ENCODE measurements around the gene NUP93. TPM values are rescaled to one million over a fixed set of nuclear protein-coding genes. Genes with fewer than 3 reads are reported as not detected.
"Not testable (repeated sequence)": the region's sequence is repeated elsewhere in the genome, so short reads cannot be mapped to it uniquely, and the experiment has no call there.

NUP93 gene
- total and polyA plus RNA-seq, 2 donors from 2014 or later, result 34.8 to 48.8 TPM

DNA sequence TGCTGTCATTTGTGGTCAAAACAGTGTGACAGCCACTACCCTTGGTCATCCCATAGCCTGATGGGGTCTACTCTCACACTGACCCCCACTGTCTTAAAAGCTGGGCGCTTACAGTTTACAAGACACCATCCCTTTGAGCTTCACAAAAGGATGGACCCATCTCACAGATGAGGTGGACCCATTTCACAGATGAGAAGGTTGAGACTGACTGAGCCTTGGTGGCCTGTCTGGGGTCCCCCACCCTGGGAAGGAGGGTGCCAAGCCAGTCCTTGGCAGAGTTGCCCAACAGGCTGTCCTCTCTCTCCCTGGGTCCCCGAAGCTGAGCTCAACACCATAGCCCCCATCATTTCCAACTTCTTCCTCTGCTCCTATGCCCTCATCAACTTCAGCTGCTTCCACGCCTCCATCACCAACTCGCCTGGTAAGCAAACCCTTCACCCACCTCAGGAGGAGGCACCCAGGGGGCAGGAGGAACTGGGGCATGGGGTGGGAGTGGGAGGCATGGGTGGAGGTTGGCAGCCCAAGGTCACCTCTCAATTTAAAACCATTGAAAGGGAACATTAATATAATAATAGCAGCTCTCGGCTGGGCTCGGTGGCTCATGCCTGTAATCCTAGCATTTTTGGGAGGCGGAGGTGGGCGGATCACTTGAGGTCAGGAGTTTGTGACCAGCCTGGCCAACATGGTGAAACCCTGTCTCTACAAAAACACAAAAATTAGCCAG, 152.3 kb downstream of the NUP93 start:
- Histone ChIP-seq H3K9me3 (ENCODE audit: control insufficient read depth in 2 of 3, insufficient read depth in 1 of 3, low read length in 3 of 3) (no peaks in the 10 kb centered on the region), H3K27me3 (ENCODE audit: control insufficient read depth, insufficient read depth, low read length) (no peaks in the 10 kb centered on the region), H3K36me3 (ENCODE audit: control insufficient read depth in 2 of 3, insufficient read depth in 3 of 3, low read length in 3 of 3) (peaks cover 0 to 2% (median 0%) of the 10 kb centered on the region in 3 donors), H3K4me1 (ENCODE audit: control insufficient read depth in 2 of 3, insufficient read depth in 2 of 3, low read depth in 1 of 3, low read length in 3 of 3) (no peaks in the 10 kb centered on the region), H3K4me3 (ENCODE audit: low read length in 3 of 3) (no peak overlapping the region), H3K9ac (ENCODE audit: low read length in 3 of 3) (no peak overlapping the region), H3K27ac (ENCODE audit: low read depth in 2 of 2, low read length in 2 of 2) (no peak overlapping the region)
- DNase-seq (no peak), FAIRE-seq (no peak)
- intact Hi-C loops (cut with DNase I), result no loop called here
- TF ChIP-seq, protein P1, sequence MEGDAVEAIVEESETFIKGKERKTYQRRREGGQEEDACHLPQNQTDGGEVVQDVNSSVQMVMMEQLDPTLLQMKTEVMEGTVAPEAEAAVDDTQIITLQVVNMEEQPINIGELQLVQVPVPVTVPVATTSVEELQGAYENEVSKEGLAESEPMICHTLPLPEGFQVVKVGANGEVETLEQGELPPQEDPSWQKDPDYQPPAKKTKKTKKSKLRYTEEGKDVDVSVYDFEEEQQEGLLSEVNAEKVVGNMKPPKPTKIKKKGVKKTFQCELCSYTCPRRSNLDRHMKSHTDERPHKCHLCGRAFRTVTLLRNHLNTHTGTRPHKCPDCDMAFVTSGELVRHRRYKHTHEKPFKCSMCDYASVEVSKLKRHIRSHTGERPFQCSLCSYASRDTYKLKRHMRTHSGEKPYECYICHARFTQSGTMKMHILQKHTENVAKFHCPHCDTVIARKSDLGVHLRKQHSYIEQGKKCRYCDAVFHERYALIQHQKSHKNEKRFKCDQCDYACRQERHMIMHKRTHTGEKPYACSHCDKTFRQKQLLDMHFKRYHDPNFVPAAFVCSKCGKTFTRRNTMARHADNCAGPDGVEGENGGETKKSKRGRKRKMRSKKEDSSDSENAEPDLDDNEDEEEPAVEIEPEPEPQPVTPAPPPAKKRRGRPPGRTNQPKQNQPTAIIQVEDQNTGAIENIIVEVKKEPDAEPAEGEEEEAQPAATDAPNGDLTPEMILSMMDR (IDR thresholded peaks at IDR 0.05; ENCODE audit: borderline replicate concordance, extremely low read depth, insufficient read depth), result no peak

DNA sequence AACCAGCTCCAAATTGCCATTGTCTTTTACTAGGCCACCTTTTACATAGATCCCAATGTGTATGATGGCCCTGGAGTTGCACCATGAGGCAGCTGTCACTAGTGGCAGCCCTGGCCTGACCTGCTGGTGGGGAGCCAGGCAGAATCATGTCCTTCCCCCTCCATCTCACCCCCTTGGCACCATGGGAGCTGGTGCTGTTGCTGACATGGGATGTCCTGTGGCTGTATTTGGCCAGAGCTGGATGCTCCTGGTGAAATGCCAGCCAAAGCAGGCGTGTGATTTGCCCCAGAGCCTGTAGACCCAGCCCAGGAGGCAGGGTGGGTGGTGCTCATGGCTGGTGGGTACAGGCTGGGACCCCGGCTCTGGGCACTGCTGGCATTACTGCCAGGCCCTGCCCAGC, 153.7 kb downstream of the NUP93 start:
- Histone ChIP-seq H3K4me3 (ENCODE audit: low read length in 3 of 3) (no peak overlapping the region), H3K9me3 (ENCODE audit: control insufficient read depth in 2 of 3, insufficient read depth in 1 of 3, low read length in 3 of 3) (no peaks in the 10 kb centered on the region), H3K27ac (ENCODE audit: low read depth in 2 of 2, low read length in 2 of 2) (no peak overlapping the region), H3K27me3 (ENCODE audit: control insufficient read depth, insufficient read depth, low read length) (no peaks in the 10 kb centered on the region), H3K4me1 (ENCODE audit: control insufficient read depth in 2 of 3, insufficient read depth in 2 of 3, low read depth in 1 of 3, low read length in 3 of 3) (no peaks in the 10 kb centered on the region), H3K36me3 (ENCODE audit: control insufficient read depth in 2 of 3, insufficient read depth in 3 of 3, low read length in 3 of 3) (peaks cover 0 to 2% (median 0%) of the 10 kb centered on the region in 3 donors), H3K9ac (ENCODE audit: low read length in 3 of 3) (no peak overlapping the region)
- TF ChIP-seq, protein P1 (IDR thresholded peaks at IDR 0.05; ENCODE audit: borderline replicate concordance, extremely low read depth, insufficient read depth), result no peak
- FAIRE-seq, result no peak
- no peak for DNase-seq
- intact Hi-C loops (cut with DNase I), result no loop called here

DNA sequence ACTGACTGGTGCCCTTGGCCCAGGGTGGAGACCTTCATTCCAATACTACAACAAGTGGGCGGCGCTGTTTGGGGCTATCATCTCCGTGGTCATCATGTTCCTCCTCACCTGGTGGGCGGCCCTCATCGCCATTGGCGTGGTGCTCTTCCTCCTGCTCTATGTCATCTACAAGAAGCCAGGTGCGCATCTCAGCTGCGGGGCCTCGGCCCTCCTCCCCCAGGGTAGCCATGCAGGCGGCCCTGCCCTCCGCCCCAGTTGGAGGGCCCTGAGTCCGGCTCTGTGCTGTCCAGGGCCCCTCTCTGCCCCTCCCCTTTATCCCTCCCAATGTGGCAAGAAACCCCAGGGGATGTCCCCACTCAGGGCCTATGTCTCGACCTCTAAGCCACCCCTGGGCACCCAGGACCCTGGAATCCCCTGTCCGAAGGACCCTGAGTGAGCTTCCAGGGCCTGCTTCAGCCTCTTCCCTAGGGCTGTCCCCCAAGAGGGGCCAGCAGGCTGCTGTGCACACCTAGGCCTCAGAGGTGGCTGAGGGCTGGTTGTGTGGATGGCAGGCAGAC, 154.2 kb downstream of the NUP93 start:
- Histone ChIP-seq H3K4me3 (ENCODE audit: low read length in 3 of 3) (no peak overlapping the region), H3K27ac (ENCODE audit: low read depth in 2 of 2, low read length in 2 of 2) (no peak overlapping the region), H3K4me1 (ENCODE audit: control insufficient read depth in 2 of 3, insufficient read depth in 2 of 3, low read depth in 1 of 3, low read length in 3 of 3) (no peaks in the 10 kb centered on the region), H3K27me3 (ENCODE audit: control insufficient read depth, insufficient read depth, low read length) (no peaks in the 10 kb centered on the region), H3K36me3 (ENCODE audit: control insufficient read depth in 2 of 3, insufficient read depth in 3 of 3, low read length in 3 of 3) (peaks cover 0 to 2% (median 0%) of the 10 kb centered on the region in 3 donors), H3K9me3 (ENCODE audit: control insufficient read depth in 2 of 3, insufficient read depth in 1 of 3, low read length in 3 of 3) (no peaks in the 10 kb centered on the region), H3K9ac (ENCODE audit: low read length in 3 of 3) (no peak overlapping the region)
- intact Hi-C loops (cut with DNase I), result no loop called here
- TF ChIP-seq, protein P1 (IDR thresholded peaks at IDR 0.05; ENCODE audit: borderline replicate concordance, extremely low read depth, insufficient read depth), result no peak
- FAIRE-seq, result no peak
- no peak for DNase-seq

DNA sequence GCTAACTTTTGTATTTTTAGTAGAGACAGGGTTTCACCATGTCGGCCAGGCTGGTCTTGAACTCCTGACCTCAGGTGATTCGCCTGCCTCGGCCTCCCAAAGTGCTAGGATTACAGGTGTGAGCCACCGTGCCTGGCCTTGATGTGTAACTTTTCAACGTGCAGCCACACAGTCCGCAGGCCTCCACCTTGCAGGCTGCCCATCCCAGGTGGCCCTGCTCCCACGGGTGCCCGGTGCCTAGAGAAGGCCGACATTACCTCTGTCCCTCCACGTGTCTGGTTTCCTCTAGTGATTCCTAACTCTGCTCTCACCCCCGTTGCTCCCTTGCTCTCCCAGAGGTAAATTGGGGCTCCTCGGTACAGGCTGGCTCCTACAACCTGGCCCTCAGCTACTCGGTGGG, 155.0 kb downstream of the NUP93 start:
- H3K27me3 ChIP-seq (ENCODE audit: control insufficient read depth, insufficient read depth, low read length); H3K9me3 ChIP-seq (ENCODE audit: control insufficient read depth in 2 of 3, insufficient read depth in 1 of 3, low read length in 3 of 3); H3K9ac ChIP-seq (ENCODE audit: low read length in 3 of 3); DNase-seq; H3K27ac ChIP-seq (ENCODE audit: low read depth in 2 of 2, low read length in 2 of 2); intact Hi-C loops (cut with DNase I); H3K36me3 ChIP-seq (ENCODE audit: control insufficient read depth in 2 of 3, insufficient read depth in 3 of 3, low read length in 3 of 3); FAIRE-seq; H3K4me1 ChIP-seq (ENCODE audit: control insufficient read depth in 2 of 3, insufficient read depth in 2 of 3, low read depth in 1 of 3, low read length in 3 of 3); H3K4me3 ChIP-seq (ENCODE audit: low read length in 3 of 3): not testable (repeated sequence)
